HepG2 (cell line): ENCODE results near the gene SMIM29. TPM values are rescaled to one million over a fixed set of nuclear protein-coding genes. Genes with fewer than 3 reads are reported as not detected.

Source experiments
- ATRX ChIP-seq: sonication (generic); formaldehyde crosslinking; IDR thresholded peaks from 2 replicates; pipeline ENCODE4 v1.4.0; 2020; ENCODE audit warnings: missing genetic modification reagents, borderline replicate concordance
- CEBPB ChIP-seq: IDR thresholded peaks from 2 replicates; pipeline ENCODE4 v1.6.1; 2011; ENCODE audit warnings: low read depth, low read length, improper control_type of control experiment, borderline replicate concordance
- CENPBD1 ChIP-seq: sonication (generic); formaldehyde crosslinking; IDR thresholded peaks from 2 replicates; pipeline ENCODE4 v1.8.0; 2022; ENCODE audit warnings: missing genetic modification reagents, low read depth, mild to moderate bottlenecking, borderline replicate concordance
- CREBL2 ChIP-seq: sonication (generic); formaldehyde crosslinking; IDR thresholded peaks from 2 replicates; pipeline ENCODE4 v1.8.1; 2023; ENCODE audit warnings: missing genetic modification reagents, mild to moderate bottlenecking, borderline replicate concordance
- ELF1 ChIP-seq: sonication (generic); formaldehyde crosslinking; IDR thresholded peaks from 2 replicates; pipeline ENCODE4 v1.4.0; 2020; ENCODE audit warnings: missing genetic modification reagents
- ERF ChIP-seq: IDR thresholded peaks from 2 replicates; pipeline ENCODE4 v1.6.1; 2018; ENCODE audit warnings: missing biosample characterization, missing genetic modification reagents
- HNRNPL ChIP-seq: fragments of 200-400 bp; formaldehyde crosslinking; IDR thresholded peaks from 2 replicates; pipeline ENCODE4 v1.6.1; 2017; ENCODE audit warnings: mild to moderate bottlenecking, low read depth, low read length
- JDP2 ChIP-seq: sonication (generic); formaldehyde crosslinking; IDR thresholded peaks from 2 replicates; pipeline ENCODE4 v1.8.1; 2022; ENCODE audit warnings: missing genetic modification reagents, borderline replicate concordance
- KDM2A ChIP-seq: sonication (generic); formaldehyde crosslinking; IDR thresholded peaks from 2 replicates; pipeline ENCODE4 v1.4.0; 2020; ENCODE audit warnings: low read depth, missing genetic modification reagents, borderline replicate concordance
- KDM6A ChIP-seq: IDR thresholded peaks from 2 replicates; pipeline ENCODE4 v1.6.1; 2016; ENCODE audit warnings: low read depth
- MLLT10 ChIP-seq: sonication (generic); formaldehyde crosslinking; IDR thresholded peaks from 2 replicates; pipeline ENCODE4 v1.4.0; 2020; ENCODE audit warnings: missing genetic modification reagents
- NFIB ChIP-seq: sonication (generic); formaldehyde crosslinking; IDR thresholded peaks from 2 replicates; pipeline ENCODE4 v1.9.0; 2021; ENCODE audit warnings: missing genetic modification reagents, mild to moderate bottlenecking, borderline replicate concordance
- NFYC ChIP-seq: IDR thresholded peaks from 2 replicates; pipeline ENCODE4 v1.6.1; 2016; ENCODE audit warnings: missing genetic modification reagents, missing compliant biosample characterization
- PBX3 ChIP-seq: sonication (generic); formaldehyde crosslinking; IDR thresholded peaks from 2 replicates; pipeline ENCODE4 v1.8.1; 2023; ENCODE audit warnings: missing genetic modification reagents, inconsistent platforms, borderline replicate concordance
- PITX1 ChIP-seq: sonication (generic); formaldehyde crosslinking; IDR thresholded peaks from 2 replicates; pipeline ENCODE4 v1.5.1; 2020; ENCODE audit warnings: mild to moderate bottlenecking, missing genetic modification reagents
- POGZ ChIP-seq: sonication (generic); formaldehyde crosslinking; IDR thresholded peaks from 2 replicates; pipeline ENCODE4 v1.4.0; 2020; ENCODE audit warnings: mild to moderate bottlenecking, missing genetic modification reagents
- ZNF33A ChIP-seq: sonication (generic); formaldehyde crosslinking; IDR thresholded peaks from 2 replicates; pipeline ENCODE4 v1.5.1; 2020; ENCODE audit warnings: missing genetic modification reagents, mild to moderate bottlenecking, moderate library complexity, borderline replicate concordance
- ZNF484 ChIP-seq: sonication (generic); formaldehyde crosslinking; IDR thresholded peaks from 2 replicates; pipeline ENCODE4 v1.5.1; 2020; ENCODE audit warnings: mild to moderate bottlenecking, low read depth, missing genetic modification reagents, borderline replicate concordance
- ZNF513 ChIP-seq: sonication (generic); formaldehyde crosslinking; conservative IDR thresholded peaks from 2 replicates; pipeline ENCODE4 v1.5.0; 2020; ENCODE audit warnings: missing genetic modification reagents
- ZNF576 ChIP-seq: sonication (generic); formaldehyde crosslinking; IDR thresholded peaks from 2 replicates; pipeline ENCODE4 v1.4.0; 2020; ENCODE audit warnings: mild to moderate bottlenecking, missing genetic modification reagents
- ZNF724P ChIP-seq: sonication (generic); formaldehyde crosslinking; IDR thresholded peaks from 2 replicates; pipeline ENCODE4 v1.8.0; 2022; ENCODE audit warnings: missing genetic modification reagents, borderline replicate concordance
- ZNF850 ChIP-seq: sonication (generic); formaldehyde crosslinking; conservative IDR thresholded peaks from 2 replicates; pipeline ENCODE4 v1.9.0; 2021; ENCODE audit warnings: mild to moderate bottlenecking, missing genetic modification reagents
- ZSCAN22 ChIP-seq: sonication (generic); formaldehyde crosslinking; IDR thresholded peaks from 2 replicates; pipeline ENCODE4 v1.4.0; 2020; ENCODE audit warnings: mild to moderate bottlenecking, missing genetic modification reagents
- ZZZ3 ChIP-seq: sonication (generic); formaldehyde crosslinking; IDR thresholded peaks from 2 replicates; pipeline ENCODE4 v1.4.0; 2020; ENCODE audit warnings: missing genetic modification reagents, mild to moderate bottlenecking, borderline replicate concordance
- polyA plus RNA-seq, 8 experiments: library from polyadenylated mRNA; depleted of rRNA in 3 of 8; stranded (reverse) in 7 of 8; unstranded in 1 of 8; fragments of >200 nt; fragmentation: Illumina TruSeq in 4 of 8; extraction: Trizol in 4 of 8; gene quantifications; 2 replicates each; pipeline versions ENCODE4 v1.2.1 to v1.2.3, GENCODE V29; 2011 to 2016; ENCODE audit warnings: low read depth in 4 of 8, missing spikeins in 1 of 8, mixed read lengths in 1 of 8; ENCODE audit not compliant: insufficient read depth in 1 of 8
- total RNA-seq, 5 experiments: library from RNA; depleted of rRNA; stranded (reverse); fragments of >200 nt; fragmentation: Illumina TruSeq; extraction: Trizol; gene quantifications; 2 replicates each; pipeline ENCODE4 v1.2.3, GENCODE V29; 2016; ENCODE audit warnings: low read depth in 1 of 5

Gene SMIM29
- total and polyA plus RNA-seq, 2 of the 13 experiments (the other 11 are each of a cell fraction or from before 2014, with no cell fraction given), result 8.8 to 15.3 TPM

- TF ChIP-seq MLLT10 (CRISPR knock-in tag), result no peak
- TF ChIP-seq ELF1 (CRISPR knock-in tag), result peak; percentile 48; the same call in 1 of the 2 replicates
- peak; percentile 47; the same call in 1 of the 2 replicates for TF ChIP-seq HNRNPL
- TF ChIP-seq JDP2 (CRISPR knock-in tag), result peak; percentile 83; the same call in 1 of the 2 replicates
- TF ChIP-seq ZZZ3 (CRISPR knock-in tag), result no peak
- no peak for TF ChIP-seq POGZ (CRISPR knock-in tag)
- TF ChIP-seq NFIB (CRISPR knock-in tag), result no peak
- TF ChIP-seq PITX1, result 0 out of 2 replicates have a peak, but pooled peaks have one; percentile 54
- peak; percentile 81; the same call in 1 of the 2 replicates for TF ChIP-seq KDM2A (CRISPR knock-in tag)
- no peak for TF ChIP-seq ZNF576 (CRISPR knock-in tag)
- peak; percentile 78; the same call in 1 of the 2 replicates for TF ChIP-seq ZNF484 (CRISPR knock-in tag)
- TF ChIP-seq PBX3 (CRISPR knock-in tag), result peak; percentile 93
- no peak for TF ChIP-seq ZNF33A (CRISPR knock-in tag)
- TF ChIP-seq CREBL2 (CRISPR knock-in tag), result peak; percentile 98; the same call in 1 of the 2 replicates
- peak; percentile 97 for TF ChIP-seq ERF (CRISPR knock-in tag)
- no peak for TF ChIP-seq ZNF850 (CRISPR knock-in tag)
- TF ChIP-seq NFYC (CRISPR knock-in tag), result peak; percentile 49
- no peak for TF ChIP-seq ATRX (CRISPR knock-in tag)
- TF ChIP-seq KDM6A, result no peak
- TF ChIP-seq CENPBD1 (CRISPR knock-in tag), result 0 out of 2 replicates have a peak, but pooled peaks have one; percentile 43
- peak; percentile 98 for TF ChIP-seq ZNF724P (CRISPR knock-in tag)
- TF ChIP-seq ZNF513 (CRISPR knock-in tag), result no peak
- no peak for TF ChIP-seq CEBPB
- no peak for TF ChIP-seq ZSCAN22 (CRISPR knock-in tag)
Measured at GRCh38 chr6:34237722-34238584, 10.9 kb downstream of the SMIM29 start (continued).
